CD4-positive, alpha-beta memory T cell (primary cell): ENCODE results near the gene CTDSPL. TPM values are rescaled to one million over a fixed set of nuclear protein-coding genes. Genes with fewer than 3 reads are reported as not detected.

Experiments used
- CTCF ChIA-PET: fragments of 350-600 bp; sonication (Branson Sonifier 250); formaldehyde crosslinking; loops from one replicate; lab custom pipeline; 2021; ENCODE audit warnings: inconsistent platforms; ENCODE audit not compliant: partially characterized antibody; lab: Charles Lee
- POLR2A ChIA-PET: fragments of 350-600 bp; sonication (Branson Sonifier 250); formaldehyde crosslinking; loops from one replicate; lab custom pipeline; 2021; ENCODE audit not compliant: partially characterized antibody; lab: Charles Lee
- DNase-seq, 5 donors: peaks; one replicate each; pipeline versions ENCODE4 v3.0.0 to v3.0.0-alpha.2; 2020 to 2022; ENCODE audit warnings: mixed read lengths in 1 of 5
- H3K27ac ChIP-seq: one replicate; pipeline ENCODE4 v1.7.0; 2013; ENCODE audit warnings: low read depth, low read length
- H3K27me3 ChIP-seq: 2 replicates; pipeline ENCODE4 v1.7.0; 2013; ENCODE audit warnings: mild to moderate bottlenecking, low read length, moderate library complexity; ENCODE audit not compliant: insufficient read depth
- H3K36me3 ChIP-seq: 2 replicates; pipeline ENCODE4 v1.7.0; 2013; ENCODE audit warnings: mild to moderate bottlenecking, low read length, moderate library complexity; ENCODE audit not compliant: insufficient read depth
- H3K4me1 ChIP-seq: 2 replicates; pipeline ENCODE4 v1.7.0; 2013; ENCODE audit warnings: mild to moderate bottlenecking, low read length, moderate library complexity; ENCODE audit not compliant: insufficient read depth
- H3K4me3 ChIP-seq, 2 donors: one replicate each; pipeline ENCODE4 v1.7.0; 2013; ENCODE audit warnings: low read length in 2 of 2, mild to moderate bottlenecking in 1 of 2
- H3K9me3 ChIP-seq, 2 donors: one replicate each; pipeline ENCODE4 v1.7.0; 2013; ENCODE audit warnings: low read length in 2 of 2, control low read depth in 1 of 2; ENCODE audit not compliant: control insufficient read depth in 1 of 2
- H3K27ac Mint-ChIP-seq, 7 donors: one replicate each; pipeline ENCODE4 v1.8.0; 2020 to 2021; ENCODE audit warnings: mixed read lengths in 7 of 7, mild to moderate bottlenecking in 6 of 7, inconsistent platforms in 3 of 7, moderate library complexity in 3 of 7
- H3K27me3 Mint-ChIP-seq, 2 donors: one replicate each; pipeline ENCODE4 v1.8.0; 2020 to 2021; ENCODE audit warnings: mixed read lengths in 2 of 2
- H3K36me3 Mint-ChIP-seq, 2 donors: one replicate each; pipeline ENCODE4 v1.8.0; 2020 to 2021; ENCODE audit warnings: mixed read lengths in 2 of 2, inconsistent platforms in 1 of 2, mild to moderate bottlenecking in 1 of 2
- H3K4me1 Mint-ChIP-seq, 4 donors: one replicate each; pipeline ENCODE4 v1.8.0; 2020 to 2021; ENCODE audit warnings: mixed read lengths in 4 of 4, mild to moderate bottlenecking in 1 of 4
- H3K4me3 Mint-ChIP-seq, 8 donors: one replicate each; pipeline ENCODE4 v1.8.0; 2020 to 2021; ENCODE audit warnings: mixed read lengths in 8 of 8, mild to moderate bottlenecking in 7 of 8, moderate library complexity in 6 of 8, inconsistent platforms in 3 of 8
- H3K9me3 Mint-ChIP-seq, 8 donors: one replicate each; pipeline ENCODE4 v1.8.0; 2020 to 2021; ENCODE audit warnings: mixed read lengths in 8 of 8, mild to moderate bottlenecking in 5 of 8, inconsistent platforms in 3 of 8, moderate library complexity in 1 of 8
- intact Hi-C: fragments of 100-400 bp; cut with micrococcal nuclease; formaldehyde crosslinking; loops from one replicate; pipeline ENCODE4 v1.15.1; 2023
- polyA plus RNA-seq, 2 donors: library from polyadenylated mRNA; unstranded; fragments of 300-500 nt; fragmentation: Illumina TruSeq; gene quantifications; one replicate each; pipeline ENCODE4 v1.2.3, GENCODE V29; 2021
- total RNA-seq, 2 experiments: library from RNA; stranded (reverse); gene quantifications; one replicate each; pipeline ENCODE4 v1.2.3, GENCODE V29; 2021

The CTDSPL gene
- total and polyA plus RNA-seq, 4 experiments from 2014 or later = 0.08 to 0.73 (median 0.61) TPM; not detected in 1

- no peak for DNase-seq
- Mint-ChIP-seq H3K4me1 (no peaks in the 10 kb centered on the region), H3K4me3 (no peak overlapping the region), H3K9me3 (no peaks in the 10 kb centered on the region), H3K36me3 (no peaks in the 10 kb centered on the region), H3K27ac (no peak overlapping the region), H3K27me3 (no peaks in the 10 kb centered on the region)
- ChIA-PET CTCF (interaction anchor here (0.6 to 7.9 kb wide), 4 partner anchors 9 to 96 kb away, joined by 3 to 59 read pairs (median 5); no protein-coding TSS in a partner anchor), POLR2A (no interaction called here)
- Histone ChIP-seq H3K4me1 (no peaks in the 10 kb centered on the region), H3K27ac (no peak overlapping the region), H3K27me3 (no peaks in the 10 kb centered on the region), H3K4me3 (no peak overlapping the region), H3K36me3 (no peaks in the 10 kb centered on the region), H3K9me3 (no peaks in the 10 kb centered on the region)
- intact Hi-C loops = no loop called here
Observed at GRCh38 chr3:37964146-37964545, 102.5 kb downstream of the CTDSPL start.

- H3K4me1 Mint-ChIP-seq = no peaks in the 10 kb centered on the region
- H3K27me3 ChIP-seq = no peaks in the 10 kb centered on the region
- ChIA-PET POLR2A (no interaction called here), CTCF (interaction anchor here (1.2 to 7.9 kb wide), 3 partner anchors 10 to 97 kb away, joined by 3 to 59 read pairs (median 5); no protein-coding TSS in a partner anchor)
- no peaks in the 10 kb centered on the region for H3K36me3 Mint-ChIP-seq
- no peak overlapping the region for H3K27ac Mint-ChIP-seq
- no peaks in the 10 kb centered on the region for H3K4me1 ChIP-seq
- no peak overlapping the region for H3K4me3 ChIP-seq
- H3K27me3 Mint-ChIP-seq = no peaks in the 10 kb centered on the region
- intact Hi-C loops = no loop called here
- H3K4me3 Mint-ChIP-seq = no peak overlapping the region
- DNase-seq = no peak
- no peaks in the 10 kb centered on the region for H3K9me3 Mint-ChIP-seq
- H3K9me3 ChIP-seq = no peaks in the 10 kb centered on the region
- H3K27ac ChIP-seq = no peak overlapping the region
- no peaks in the 10 kb centered on the region for H3K36me3 ChIP-seq
Observed at GRCh38 chr3:37964716-37965115, 103.0 kb downstream of the CTDSPL start.

- peak in 4 of 5 donors; percentile 41 to 45 (median 44) for DNase-seq
- Histone ChIP-seq H3K27me3 (no peaks in the 10 kb centered on the region), H3K27ac (no peak overlapping the region), H3K9me3 (no peaks in the 10 kb centered on the region), H3K4me3 (no peak overlapping the region), H3K4me1 (no peaks in the 10 kb centered on the region), H3K36me3 (no peaks in the 10 kb centered on the region)
- peaks cover 0 to 2% (median 0%) of the 10 kb centered on the region in 4 donors for H3K4me1 Mint-ChIP-seq
- no peaks in the 10 kb centered on the region for H3K27me3 Mint-ChIP-seq
- ChIA-PET CTCF (interaction anchor here (0.6 to 11.7 kb wide), 12 partner anchors 8 to 499 kb away, joined by 3 to 146 read pairs (median 4); no protein-coding TSS in a partner anchor), POLR2A (interaction anchor here (1.2 kb wide), 1 partner anchor 112 kb away, joined by 3 read pairs; no protein-coding TSS in a partner anchor)
- no peak overlapping the region for H3K4me3 Mint-ChIP-seq
- H3K36me3 Mint-ChIP-seq = no peaks in the 10 kb centered on the region
- intact Hi-C loops = loop anchor here (1.0 kb wide), 1 partner anchor 112 kb away; no protein-coding TSS in a partner anchor
- no peak overlapping the region for H3K27ac Mint-ChIP-seq
- no peaks in the 10 kb centered on the region for H3K9me3 Mint-ChIP-seq
Observed at GRCh38 chr3:37967260-37967881, 105.7 kb downstream of the CTDSPL start.

- Mint-ChIP-seq H3K9me3 (no peaks in the 10 kb centered on the region), H3K27ac (no peak overlapping the region), H3K4me3 (no peak overlapping the region), H3K27me3 (no peaks in the 10 kb centered on the region), H3K4me1 (peaks cover 0 to 2% (median 0%) of the 10 kb centered on the region in 4 donors), H3K36me3 (no peaks in the 10 kb centered on the region)
- ChIA-PET POLR2A (no interaction called here), CTCF (interaction anchor here (0.9 to 11.7 kb wide), 7 partner anchors 8 to 66 kb away, joined by 3 to 146 read pairs (median 6); no protein-coding TSS in a partner anchor)
- intact Hi-C loops = no loop called here
- Histone ChIP-seq H3K4me1 (no peaks in the 10 kb centered on the region), H3K4me3 (no peak overlapping the region), H3K27ac (no peak overlapping the region), H3K9me3 (no peaks in the 10 kb centered on the region), H3K27me3 (no peaks in the 10 kb centered on the region), H3K36me3 (no peaks in the 10 kb centered on the region)
- no peak for DNase-seq
Observed at GRCh38 chr3:37968199-37968598, 106.5 kb downstream of the CTDSPL start.

GRCh38 chr3:37968813-37969595, 107.3 kb downstream of the CTDSPL start:
- intact Hi-C loops = no loop called here
- Histone ChIP-seq H3K9me3 (no peaks in the 10 kb centered on the region), H3K4me1 (no peaks in the 10 kb centered on the region), H3K27me3 (no peaks in the 10 kb centered on the region), H3K27ac (no peak overlapping the region), H3K4me3 (no peak overlapping the region), H3K36me3 (no peaks in the 10 kb centered on the region)
- POLR2A ChIA-PET = no interaction called here
- Mint-ChIP-seq H3K9me3 (no peaks in the 10 kb centered on the region), H3K36me3 (no peaks in the 10 kb centered on the region), H3K4me3 (no peak overlapping the region), H3K27ac (no peak overlapping the region), H3K4me1 (peaks cover 0 to 2% (median 0%) of the 10 kb centered on the region in 4 donors), H3K27me3 (no peaks in the 10 kb centered on the region)
- no peak for DNase-seq
- CTCF ChIA-PET = interaction anchor here (1.8 to 11.7 kb wide), 3 partner anchors 13 to 58 kb away, joined by 6 to 146 read pairs (median 13); no protein-coding TSS in a partner anchor

- DNase-seq = no peak
- no peaks in the 10 kb centered on the region for H3K9me3 Mint-ChIP-seq
- H3K27ac Mint-ChIP-seq = no peak overlapping the region
- no peaks in the 10 kb centered on the region for H3K27me3 ChIP-seq
- H3K9me3 ChIP-seq = no peaks in the 10 kb centered on the region
- intact Hi-C loops = no loop called here
- H3K4me1 ChIP-seq = no peaks in the 10 kb centered on the region
- H3K36me3 Mint-ChIP-seq = no peaks in the 10 kb centered on the region
- H3K4me1 Mint-ChIP-seq = peaks cover 0 to 2% (median 1%) of the 10 kb centered on the region in 4 donors
- H3K36me3 ChIP-seq = no peaks in the 10 kb centered on the region
- no peak overlapping the region for H3K4me3 ChIP-seq
- no peaks in the 10 kb centered on the region for H3K27me3 Mint-ChIP-seq
- POLR2A ChIA-PET = no interaction called here
- no peak overlapping the region for H3K4me3 Mint-ChIP-seq
- H3K27ac ChIP-seq = no peak overlapping the region
- CTCF ChIA-PET = interaction anchor here (3.0 to 11.7 kb wide), 2 partner anchors 13 to 35 kb away, joined by 13 to 146 read pairs; no protein-coding TSS in a partner anchor
Observed at GRCh38 chr3:37969596-37970100, 108.0 kb downstream of the CTDSPL start.

- Mint-ChIP-seq H3K36me3 (no peaks in the 10 kb centered on the region), H3K4me3 (no peak overlapping the region), H3K27ac (no peak overlapping the region), H3K4me1 (peaks cover 3 to 5% (median 4%) of the 10 kb centered on the region in 4 donors), H3K27me3 (no peaks in the 10 kb centered on the region), H3K9me3 (no peaks in the 10 kb centered on the region)
- no peak overlapping the region for H3K27ac ChIP-seq
- H3K4me3 ChIP-seq = no peak overlapping the region
- intact Hi-C loops = no loop called here
- POLR2A ChIA-PET = no interaction called here
- H3K4me1 ChIP-seq = no peaks in the 10 kb centered on the region
- no peak for DNase-seq
- H3K9me3 ChIP-seq = no peaks in the 10 kb centered on the region
- H3K27me3 ChIP-seq = no peaks in the 10 kb centered on the region
- CTCF ChIA-PET = interaction anchor here (1.0 to 11.7 kb wide), 2 partner anchors 11 to 33 kb away, joined by 3 to 146 read pairs; no protein-coding TSS in a partner anchor
- no peaks in the 10 kb centered on the region for H3K36me3 ChIP-seq
Observed at GRCh38 chr3:37970802-37971201, 109.1 kb downstream of the CTDSPL start.
